Astrocyte (in vitro differentiated cells and primary cell): ENCODE data around the gene TTPAL. TPM values are rescaled to one million over a fixed set of nuclear protein-coding genes. Genes with fewer than 3 reads are reported as not detected.
A peak's percentile ranks its signal among the peaks of the same experiment; 100 is the strongest.

Source experiments
- DNase-seq: peaks from one replicate; pipeline ENCODE4 v3.0.0-alpha.2; 2010; ENCODE audit warnings: low read depth
- FAIRE-seq: peaks from 2 replicates; lab custom pipeline; 2011; peaks lifted over from hg19 to GRCh38; lab: Jason Lieb, UNC
- H2AFZ ChIP-seq: 2 replicates; pipeline ENCODE4 v1.6.0; 2012; ENCODE audit warnings: low read depth, low read length, inconsistent platforms
- H3K27ac ChIP-seq: 2 replicates; pipeline ENCODE4 v1.5.1; 2011; ENCODE audit warnings: low read depth, low read length, inconsistent platforms
- H3K27me3 ChIP-seq: 2 replicates; pipeline ENCODE4 v1.6.0; 2011; ENCODE audit warnings: low read length, inconsistent platforms; ENCODE audit not compliant: insufficient read depth
- H3K36me3 ChIP-seq: 2 replicates; pipeline ENCODE4 v1.5.1; 2011; ENCODE audit warnings: low read length, inconsistent platforms; ENCODE audit not compliant: insufficient read depth
- H3K4me1 ChIP-seq: 2 replicates; pipeline ENCODE4 v1.5.1; 2011; ENCODE audit warnings: low read length, inconsistent platforms; ENCODE audit not compliant: insufficient read depth
- H3K4me2 ChIP-seq: 2 replicates; pipeline ENCODE4 v1.6.0; 2012; ENCODE audit warnings: low read length, inconsistent platforms
- H3K4me3 ChIP-seq: 2 replicates; pipeline ENCODE4 v1.5.1; 2011; ENCODE audit warnings: low read depth, mild to moderate bottlenecking, low read length, inconsistent platforms; ENCODE audit not compliant: insufficient read depth
- H3K79me2 ChIP-seq: 2 replicates; pipeline ENCODE4 v1.6.0; 2012; ENCODE audit warnings: mild to moderate bottlenecking, low read length, inconsistent platforms; ENCODE audit not compliant: insufficient read depth
- H3K9ac ChIP-seq: 2 replicates; pipeline ENCODE4 v1.6.0; 2012; ENCODE audit warnings: mild to moderate bottlenecking, low read length, inconsistent platforms
- H3K9me3 ChIP-seq: 2 replicates; pipeline ENCODE4 v1.5.1; 2012; ENCODE audit warnings: low read depth, mild to moderate bottlenecking, low read length, inconsistent platforms; ENCODE audit not compliant: insufficient read depth
- H4K20me1 ChIP-seq: 2 replicates; pipeline ENCODE4 v1.6.0; 2012; ENCODE audit warnings: low read length, inconsistent platforms; ENCODE audit not compliant: insufficient read depth
- H3K27ac Mint-ChIP-seq: one replicate; pipeline ENCODE4 v1.8.0; 2021; ENCODE audit warnings: mild to moderate bottlenecking, mixed read lengths; ENCODE audit not compliant: unreplicated experiment
- H3K27me3 Mint-ChIP-seq: one replicate; pipeline ENCODE4 v1.8.0; 2021; ENCODE audit warnings: low read depth, mixed read lengths; ENCODE audit not compliant: unreplicated experiment
- H3K36me3 Mint-ChIP-seq: one replicate; pipeline ENCODE4 v1.8.0; 2021; ENCODE audit warnings: low read depth, mixed read lengths; ENCODE audit not compliant: unreplicated experiment
- H3K4me1 Mint-ChIP-seq: one replicate; pipeline ENCODE4 v1.8.0; 2021; ENCODE audit warnings: low read depth, mixed read lengths; ENCODE audit not compliant: unreplicated experiment
- H3K4me3 Mint-ChIP-seq: one replicate; pipeline ENCODE4 v1.8.0; 2021; ENCODE audit warnings: mild to moderate bottlenecking, moderate library complexity, mixed read lengths; ENCODE audit not compliant: unreplicated experiment
- H3K9me3 Mint-ChIP-seq: one replicate; pipeline ENCODE4 v1.8.0; 2021; ENCODE audit warnings: mild to moderate bottlenecking, mixed read lengths; ENCODE audit not compliant: unreplicated experiment
- CTCF ChIP-seq: IDR thresholded peaks from 2 replicates; pipeline ENCODE4 v1.5.1; 2011; ENCODE audit warnings: low read depth, mild to moderate bottlenecking, inconsistent platforms, low read length, moderate library complexity; ENCODE audit not compliant: insufficient read depth
- EZH2 ChIP-seq: IDR thresholded peaks from 2 replicates; pipeline ENCODE4 v1.6.1; 2012; ENCODE audit warnings: mild to moderate bottlenecking, low read length, inconsistent platforms; ENCODE audit not compliant: insufficient read depth
- total RNA-seq: library from RNA; stranded (reverse); gene quantifications from 2 replicates; pipeline ENCODE4 v1.2.1, GENCODE V29; 2021

Gene TTPAL
- total RNA-seq, 1 donor from 2014 or later: 23.3 TPM

- Histone ChIP-seq H3K4me1 (peaks cover 16% of the 10 kb centered on the region), H3K4me3 (no peak overlapping the region), H3K27ac (no peak overlapping the region), H4K20me1 (peaks cover 21% of the 10 kb centered on the region), H3K9ac (no peak overlapping the region), H3K27me3 (no peaks in the 10 kb centered on the region), H2AFZ (no peak overlapping the region), H3K36me3 (no peaks in the 10 kb centered on the region), H3K79me2 (peaks cover 31% of the 10 kb centered on the region), H3K4me2 (no peak overlapping the region), H3K9me3 (no peaks in the 10 kb centered on the region)
- FAIRE-seq: no peak
- peaks cover 12% of the 10 kb centered on the region for H3K4me1 Mint-ChIP-seq
- no peaks in the 10 kb centered on the region for H3K9me3 Mint-ChIP-seq
- H3K27ac Mint-ChIP-seq: no peak overlapping the region
- TF ChIP-seq CTCF (no peak), EZH2 (no peak)
- no peaks in the 10 kb centered on the region for H3K27me3 Mint-ChIP-seq
- no peak for DNase-seq
- H3K4me3 Mint-ChIP-seq: no peak overlapping the region
- no peaks in the 10 kb centered on the region for H3K36me3 Mint-ChIP-seq
These were observed 48.1 kb downstream of the TTPAL start for GRCh38 chr20:44523746-44524145.

GRCh38 chr20:44526129-44526528 lies 50.5 kb downstream of the TTPAL start:
- TF ChIP-seq EZH2 (no peak), CTCF (no peak)
- Histone ChIP-seq H4K20me1 (peaks cover 3% of the 10 kb centered on the region), H3K4me2 (peak overlapping the region; percentile 46), H3K9ac (peak overlapping the region; percentile 34), H2AFZ (peak overlapping the region; percentile 6), H3K4me3 (no peak overlapping the region), H3K27ac (peak overlapping the region; percentile 41), H3K9me3 (no peaks in the 10 kb centered on the region), H3K36me3 (no peaks in the 10 kb centered on the region), H3K4me1 (peaks cover 11% of the 10 kb centered on the region), H3K79me2 (peaks cover 7% of the 10 kb centered on the region), H3K27me3 (no peaks in the 10 kb centered on the region)
- Mint-ChIP-seq H3K4me3 (no peak overlapping the region), H3K9me3 (no peaks in the 10 kb centered on the region), H3K4me1 (peaks cover 2% of the 10 kb centered on the region), H3K27me3 (no peaks in the 10 kb centered on the region), H3K36me3 (no peaks in the 10 kb centered on the region), H3K27ac (peak overlapping the region; percentile 83)
- FAIRE-seq (peak; percentile 73), DNase-seq (peak; percentile 67)

- no peaks in the 10 kb centered on the region for H4K20me1 ChIP-seq
- Mint-ChIP-seq H3K4me1 (peaks cover 2% of the 10 kb centered on the region), H3K27me3 (no peaks in the 10 kb centered on the region), H3K36me3 (no peaks in the 10 kb centered on the region), H3K9me3 (no peaks in the 10 kb centered on the region), H3K27ac (no peak overlapping the region), H3K4me3 (no peak overlapping the region)
- H3K27me3 ChIP-seq: no peaks in the 10 kb centered on the region
- DNase-seq (no peak), FAIRE-seq (no peak)
- peaks cover 18% of the 10 kb centered on the region for H3K4me1 ChIP-seq
- no peak overlapping the region for H3K27ac ChIP-seq
- H2AFZ ChIP-seq: no peak overlapping the region
- peaks cover 7% of the 10 kb centered on the region for H3K79me2 ChIP-seq
- H3K9ac ChIP-seq: no peak overlapping the region
- no peak overlapping the region for H3K4me2 ChIP-seq
- no peak for TF ChIP-seq CTCF
- TF ChIP-seq EZH2: no peak
- H3K9me3 ChIP-seq: no peaks in the 10 kb centered on the region
- H3K36me3 ChIP-seq: no peaks in the 10 kb centered on the region
- no peak overlapping the region for H3K4me3 ChIP-seq
These were observed 52.1 kb downstream of the TTPAL start for GRCh38 chr20:44527716-44528199.
